ENCODE results near the gene HES1. TPM values are rescaled to one million over a fixed set of nuclear protein-coding genes. Genes with fewer than 3 reads are reported as not detected.
A peak's percentile ranks its signal among the peaks of the same experiment; 100 is the strongest.

HES1 gene
- total RNA-seq, 1 donor from 2014 or later, result 23.0 TPM

- Histone ChIP-seq H3K27ac (ENCODE audit: low read depth, low read length) (peak overlapping the region; percentile 99), H3K4me1 (ENCODE audit: control insufficient read depth in 3 of 3, insufficient read depth in 3 of 3, low read length in 3 of 3) (peaks cover 35 to 56% (median 54%) of the 10 kb centered on the region in 3 donors), H3K9ac (ENCODE audit: low read depth in 1 of 3, low read length in 3 of 3) (peak overlapping the region; percentile 10 to 94 (median 74)), H3K9me3 (ENCODE audit: control insufficient read depth in 3 of 3, low read length in 3 of 3) (no peaks in the 10 kb centered on the region), H3K27me3 (ENCODE audit: control insufficient read depth in 3 of 3, insufficient read depth in 3 of 3, low read length in 3 of 3) (no peaks in the 10 kb centered on the region), H3K36me3 (ENCODE audit: control insufficient read depth in 3 of 3, insufficient read depth in 3 of 3, low read length in 3 of 3) (peaks cover 0 to 14% (median 4%) of the 10 kb centered on the region in 3 donors), H3K4me3 (ENCODE audit: low read length in 3 of 3) (peak overlapping the region; percentile 35 to 96 (median 55))
These were observed 3.3 kb downstream of the HES1 start for GRCh38 chr3:194139071-194139813.

- H3K36me3 ChIP-seq (ENCODE audit: control insufficient read depth in 3 of 3, insufficient read depth in 3 of 3, low read length in 3 of 3), result peaks cover 0 to 14% (median 4%) of the 10 kb centered on the region in 3 donors
- peaks cover 35 to 56% (median 54%) of the 10 kb centered on the region in 3 donors for H3K4me1 ChIP-seq (ENCODE audit: control insufficient read depth in 3 of 3, insufficient read depth in 3 of 3, low read length in 3 of 3)
- no peak overlapping the region for H3K4me3 ChIP-seq (ENCODE audit: low read length in 3 of 3)
- H3K9ac ChIP-seq (ENCODE audit: low read depth in 1 of 3, low read length in 3 of 3), result no peak overlapping the region
- H3K27me3 ChIP-seq (ENCODE audit: control insufficient read depth in 3 of 3, insufficient read depth in 3 of 3, low read length in 3 of 3), result no peaks in the 10 kb centered on the region
- peak overlapping the region; percentile 99 for H3K27ac ChIP-seq (ENCODE audit: low read depth, low read length)
- H3K9me3 ChIP-seq (ENCODE audit: control insufficient read depth in 3 of 3, low read length in 3 of 3), result no peaks in the 10 kb centered on the region
These were observed 4.0 kb downstream of the HES1 start for GRCh38 chr3:194139814-194140391.

GRCh38 chr3:194140520-194141414 lies 4.8 kb downstream of the HES1 start:
- Histone ChIP-seq H3K36me3 (ENCODE audit: control insufficient read depth in 3 of 3, insufficient read depth in 3 of 3, low read length in 3 of 3) (peaks cover 0 to 14% (median 4%) of the 10 kb centered on the region in 3 donors), H3K4me1 (ENCODE audit: control insufficient read depth in 3 of 3, insufficient read depth in 3 of 3, low read length in 3 of 3) (peaks cover 35 to 52% (median 48%) of the 10 kb centered on the region in 3 donors), H3K9me3 (ENCODE audit: control insufficient read depth in 3 of 3, low read length in 3 of 3) (no peaks in the 10 kb centered on the region), H3K27ac (ENCODE audit: low read depth, low read length) (peak overlapping the region; percentile 86), H3K27me3 (ENCODE audit: control insufficient read depth in 3 of 3, insufficient read depth in 3 of 3, low read length in 3 of 3) (no peaks in the 10 kb centered on the region), H3K4me3 (ENCODE audit: low read length in 3 of 3) (peak overlapping the region in 2 of 3 donors; percentile 60 to 74), H3K9ac (ENCODE audit: low read depth in 1 of 3, low read length in 3 of 3) (peak overlapping the region; percentile 72 to 81 (median 81))

- H3K9me3 ChIP-seq (ENCODE audit: control insufficient read depth in 3 of 3, low read length in 3 of 3), result no peaks in the 10 kb centered on the region
- peak overlapping the region; percentile 99 for H3K27ac ChIP-seq (ENCODE audit: low read depth, low read length)
- H3K36me3 ChIP-seq (ENCODE audit: control insufficient read depth in 3 of 3, insufficient read depth in 3 of 3, low read length in 3 of 3), result peaks cover 0 to 14% (median 4%) of the 10 kb centered on the region in 3 donors
- H3K4me1 ChIP-seq (ENCODE audit: control insufficient read depth in 3 of 3, insufficient read depth in 3 of 3, low read length in 3 of 3), result peaks cover 35 to 52% (median 48%) of the 10 kb centered on the region in 3 donors
- H3K27me3 ChIP-seq (ENCODE audit: control insufficient read depth in 3 of 3, insufficient read depth in 3 of 3, low read length in 3 of 3), result no peaks in the 10 kb centered on the region
- peak overlapping the region; percentile 59 to 60 (median 60) for H3K4me3 ChIP-seq (ENCODE audit: low read length in 3 of 3)
- peak overlapping the region; percentile 84 to 90 (median 90) for H3K9ac ChIP-seq (ENCODE audit: low read depth in 1 of 3, low read length in 3 of 3)
These were observed 5.6 kb downstream of the HES1 start for GRCh38 chr3:194141415-194142155.

- H3K36me3 ChIP-seq (ENCODE audit: control insufficient read depth in 3 of 3, insufficient read depth in 3 of 3, low read length in 3 of 3), result peaks cover 0 to 7% (median 4%) of the 10 kb centered on the region in 3 donors
- no peaks in the 10 kb centered on the region for H3K27me3 ChIP-seq (ENCODE audit: control insufficient read depth in 3 of 3, insufficient read depth in 3 of 3, low read length in 3 of 3)
- peak overlapping the region; percentile 52 to 60 (median 59) for H3K4me3 ChIP-seq (ENCODE audit: low read length in 3 of 3)
- peak overlapping the region; percentile 99 for H3K27ac ChIP-seq (ENCODE audit: low read depth, low read length)
- peak overlapping the region; percentile 84 to 90 (median 90) for H3K9ac ChIP-seq (ENCODE audit: low read depth in 1 of 3, low read length in 3 of 3)
- peaks cover 35 to 46% (median 45%) of the 10 kb centered on the region in 3 donors for H3K4me1 ChIP-seq (ENCODE audit: control insufficient read depth in 3 of 3, insufficient read depth in 3 of 3, low read length in 3 of 3)
- H3K9me3 ChIP-seq (ENCODE audit: control insufficient read depth in 3 of 3, low read length in 3 of 3), result no peaks in the 10 kb centered on the region
These were observed 6.4 kb downstream of the HES1 start for GRCh38 chr3:194142156-194142910.

GRCh38 chr3:194145702-194146101 lies 9.8 kb downstream of the HES1 start:
- Histone ChIP-seq H3K27ac (ENCODE audit: low read depth, low read length) (no peak overlapping the region), H3K4me1 (ENCODE audit: control insufficient read depth in 3 of 3, insufficient read depth in 3 of 3, low read length in 3 of 3) (peaks cover 19 to 20% (median 20%) of the 10 kb centered on the region in 3 donors), H3K4me3 (ENCODE audit: low read length in 3 of 3) (no peak overlapping the region), H3K27me3 (ENCODE audit: control insufficient read depth in 3 of 3, insufficient read depth in 3 of 3, low read length in 3 of 3) (no peaks in the 10 kb centered on the region), H3K36me3 (ENCODE audit: control insufficient read depth in 3 of 3, insufficient read depth in 3 of 3, low read length in 3 of 3) (no peaks in the 10 kb centered on the region), H3K9ac (ENCODE audit: low read depth in 1 of 3, low read length in 3 of 3) (no peak overlapping the region), H3K9me3 (ENCODE audit: control insufficient read depth in 3 of 3, low read length in 3 of 3) (no peaks in the 10 kb centered on the region)

GRCh38 chr3:194147679-194148078 lies 11.7 kb downstream of the HES1 start:
- Histone ChIP-seq H3K9me3 (ENCODE audit: control insufficient read depth in 3 of 3, low read length in 3 of 3) (no peaks in the 10 kb centered on the region), H3K4me3 (ENCODE audit: low read length in 3 of 3) (no peak overlapping the region)

GRCh38 chr3:194148383-194148782 lies 12.4 kb downstream of the HES1 start:
- Histone ChIP-seq H3K4me1 (ENCODE audit: control insufficient read depth in 3 of 3, insufficient read depth in 3 of 3, low read length in 3 of 3) (peaks cover 2 to 3% (median 2%) of the 10 kb centered on the region in 3 donors), H3K4me3 (ENCODE audit: low read length in 3 of 3) (no peak overlapping the region), H3K27ac (ENCODE audit: low read depth, low read length) (no peak overlapping the region), H3K9ac (ENCODE audit: low read depth in 1 of 3, low read length in 3 of 3) (no peak overlapping the region), H3K27me3 (ENCODE audit: control insufficient read depth in 3 of 3, insufficient read depth in 3 of 3, low read length in 3 of 3) (no peaks in the 10 kb centered on the region), H3K36me3 (ENCODE audit: control insufficient read depth in 3 of 3, insufficient read depth in 3 of 3, low read length in 3 of 3) (no peaks in the 10 kb centered on the region), H3K9me3 (ENCODE audit: control insufficient read depth in 3 of 3, low read length in 3 of 3) (no peaks in the 10 kb centered on the region)

More at GRCh38 chr3:194147679-194148078, 11.7 kb downstream of the HES1 start:
- Histone ChIP-seq H3K9ac (ENCODE audit: low read depth in 1 of 3, low read length in 3 of 3) (no peak overlapping the region), H3K27ac (ENCODE audit: low read depth, low read length) (no peak overlapping the region), H3K36me3 (ENCODE audit: control insufficient read depth in 3 of 3, insufficient read depth in 3 of 3, low read length in 3 of 3) (no peaks in the 10 kb centered on the region), H3K27me3 (ENCODE audit: control insufficient read depth in 3 of 3, insufficient read depth in 3 of 3, low read length in 3 of 3) (no peaks in the 10 kb centered on the region), H3K4me1 (ENCODE audit: control insufficient read depth in 3 of 3, insufficient read depth in 3 of 3, low read length in 3 of 3) (peaks cover 6 to 8% (median 7%) of the 10 kb centered on the region in 3 donors)
